Measurements from ENCODE around the gene MBNL3. TPM values are rescaled to one million over a fixed set of nuclear protein-coding genes. Genes with fewer than 3 reads are reported as not detected.

MBNL3 gene
- total RNA-seq, 1 experiment from 2014 or later = 4.6 TPM

- no TSS peak for BruUV-seq (replicated peaks)
- H3K9me3 ChIP-seq (ENCODE audit: control insufficient read depth in 1 of 2, insufficient read depth in 1 of 2, low read depth in 1 of 2, low read length in 2 of 2) = no peaks in the 10 kb centered on the region
- ChIA-PET POLR2A (no interaction called here), RAD21 (ENCODE audit: low non-redundant PET in 1 of 2, low total read pairs in 2 of 2, uncharacterized antibody in 2 of 2, unreplicated experiment in 2 of 2) (no interaction called here), CTCF (no interaction called here)
- no peak overlapping the region for H3K4me2 ChIP-seq (ENCODE audit: low read length)
- intact Hi-C loops (cut with micrococcal nuclease) = no loop called here
- TF ChIP-seq CBX3 (IDR thresholded peaks at IDR 0.05; ENCODE audit: low read depth) = no peak
- TF ChIP-seq SIN3A (IDR thresholded peaks at IDR 0.05; ENCODE audit: low read depth) = no peak
- no peak for TF ChIP-seq EZH2 (IDR thresholded peaks at IDR 0.05)
- no peak for TF ChIP-seq EZH2phosphoT487 (IDR thresholded peaks at IDR 0.05; ENCODE audit: borderline replicate concordance)
- TF ChIP-seq POLR2AphosphoS5 (IDR thresholded peaks at IDR 0.05; ENCODE audit: low read depth, low read length) = no peak
- TF ChIP-seq, protein P1, sequence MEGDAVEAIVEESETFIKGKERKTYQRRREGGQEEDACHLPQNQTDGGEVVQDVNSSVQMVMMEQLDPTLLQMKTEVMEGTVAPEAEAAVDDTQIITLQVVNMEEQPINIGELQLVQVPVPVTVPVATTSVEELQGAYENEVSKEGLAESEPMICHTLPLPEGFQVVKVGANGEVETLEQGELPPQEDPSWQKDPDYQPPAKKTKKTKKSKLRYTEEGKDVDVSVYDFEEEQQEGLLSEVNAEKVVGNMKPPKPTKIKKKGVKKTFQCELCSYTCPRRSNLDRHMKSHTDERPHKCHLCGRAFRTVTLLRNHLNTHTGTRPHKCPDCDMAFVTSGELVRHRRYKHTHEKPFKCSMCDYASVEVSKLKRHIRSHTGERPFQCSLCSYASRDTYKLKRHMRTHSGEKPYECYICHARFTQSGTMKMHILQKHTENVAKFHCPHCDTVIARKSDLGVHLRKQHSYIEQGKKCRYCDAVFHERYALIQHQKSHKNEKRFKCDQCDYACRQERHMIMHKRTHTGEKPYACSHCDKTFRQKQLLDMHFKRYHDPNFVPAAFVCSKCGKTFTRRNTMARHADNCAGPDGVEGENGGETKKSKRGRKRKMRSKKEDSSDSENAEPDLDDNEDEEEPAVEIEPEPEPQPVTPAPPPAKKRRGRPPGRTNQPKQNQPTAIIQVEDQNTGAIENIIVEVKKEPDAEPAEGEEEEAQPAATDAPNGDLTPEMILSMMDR (IDR thresholded peaks at IDR 0.05 in 2 of 3, conservative IDR thresholded peaks at IDR 0.05 in 1 of 3; ENCODE audit: borderline replicate concordance in 1 of 3, insufficient read depth in 1 of 3, low read depth in 2 of 3, low read length in 2 of 3) = no peak
- TF ChIP-seq SRF (IDR thresholded peaks at IDR 0.05; ENCODE audit: low read depth) = no peak
- no peak for TF ChIP-seq ATF3 (IDR thresholded peaks at IDR 0.05)
- TF ChIP-seq TCF7L2 (IDR thresholded peaks at IDR 0.05; ENCODE audit: borderline replicate concordance, extremely low read depth, insufficient read depth, insufficient read length) = no peak
- TF ChIP-seq RAD21 (IDR thresholded peaks at IDR 0.05; ENCODE audit: low read depth) = no peak
- TF ChIP-seq ELF1 (IDR thresholded peaks at IDR 0.05; ENCODE audit: borderline replicate concordance, low read depth) = no peak
- TF ChIP-seq ZFX (IDR thresholded peaks at IDR 0.05) = no peak
- no peak for TF ChIP-seq JUND (IDR thresholded peaks at IDR 0.05)
- H3K4me3 ChIP-seq (replicated peaks in 1 of 2; ENCODE audit: low read depth in 1 of 2, low read length in 2 of 2) = no peak overlapping the region
- no peaks in the 10 kb centered on the region for H3K79me2 ChIP-seq (ENCODE audit: insufficient read depth, low read length)
- no peak overlapping the region for H3K9ac ChIP-seq (ENCODE audit: low read length)
- H3K4me1 ChIP-seq (ENCODE audit: control insufficient read depth in 1 of 2, insufficient read depth in 2 of 2, low read length in 2 of 2) = no peaks in the 10 kb centered on the region
- no peak overlapping the region for H2AFZ ChIP-seq (ENCODE audit: low read depth, low read length, poor library complexity, severe bottlenecking)
- no peaks in the 10 kb centered on the region for H3K9me2 ChIP-seq (ENCODE audit: insufficient read depth)
- H3K27me3 ChIP-seq (ENCODE audit: insufficient read depth, low read length) = no peaks in the 10 kb centered on the region
- DNase-seq (ENCODE audit: low read depth, low spot score) = no peak
- no peaks in the 10 kb centered on the region for H3K36me3 ChIP-seq (ENCODE audit: control insufficient read depth in 1 of 2, insufficient read depth in 2 of 2, low read length in 2 of 2)
- no peak for ATAC-seq
- H4K20me1 ChIP-seq (ENCODE audit: insufficient read depth) = no peaks in the 10 kb centered on the region
- no peak overlapping the region for H3K27ac ChIP-seq (ENCODE audit: low read depth, low read length)
Measured at GRCh38 chrX:132393485-132393884, 95.4 kb downstream of the MBNL3 start.

Data from HCT116 (cell line).